SK-N-SH (cell line): ENCODE results near the gene UBB.

Experiments used
- CTCF ChIP-seq: fragments of 200-600 bp; sonication (generic); IDR thresholded peaks from 2 replicates; pipeline ENCODE4 v1.6.1; 2017; ENCODE audit warnings: antibody characterized with exemption, mild to moderate bottlenecking, moderate library complexity
- EP300 ChIP-seq, 2 experiments: IDR thresholded peaks; 2 replicates each; pipeline versions ENCODE4 v1.4.0 to v1.6.1; 2012; ENCODE audit warnings: borderline replicate concordance in 1 of 2, low read depth in 1 of 2, low read length in 1 of 2
- IRF3 ChIP-seq: fragments of 150-350 bp; IDR thresholded peaks from 2 replicates; pipeline ENCODE4 v1.6.1; 2016; ENCODE audit warnings: mild to moderate bottlenecking, low read depth, low read length
- MEF2A ChIP-seq: IDR thresholded peaks from 2 replicates; pipeline ENCODE4 v1.4.0; 2012; ENCODE audit warnings: low read depth, borderline replicate concordance
- MXI1 ChIP-seq: IDR thresholded peaks from 2 replicates; pipeline ENCODE4 v1.6.1; 2012; ENCODE audit warnings: mild to moderate bottlenecking, low read depth, low read length, improper control_type of control experiment
- PBX3 ChIP-seq: IDR thresholded peaks from 2 replicates; pipeline ENCODE4; 2012
- POLR2AphosphoS5 ChIP-seq: IDR thresholded peaks from 2 replicates; pipeline ENCODE4 v1.6.1; 2012; ENCODE audit warnings: low read depth, low read length
- RAD21 ChIP-seq: IDR thresholded peaks from 2 replicates; pipeline ENCODE4 v1.6.1; 2012; ENCODE audit warnings: mild to moderate bottlenecking, low read length

GRCh38 chr17:16425698-16426659 is 45.1 kb downstream of the UBB start:
- TF ChIP-seq CTCF (no peak), EP300 (IDR thresholded peaks at IDR 0.05; ENCODE audit: borderline replicate concordance in 1 of 2, low read depth in 1 of 2, low read length in 1 of 2) (no peak), MEF2A (no peak), RAD21 (no peak), PBX3 (no peak), POLR2AphosphoS5 (no peak), MXI1 (no peak), IRF3 (no peak)
